GM12874 (cell line): ENCODE results near the gene SETD5.

Experiments used
- CTCF ChIP-seq: IDR thresholded peaks from 2 replicates; pipeline ENCODE4 v1.5.1; 2011; ENCODE audit warnings: low read depth, mild to moderate bottlenecking, control low read depth, low read length, moderate library complexity; ENCODE audit not compliant: insufficient read depth

The SETD5 gene

GRCh38 chr3:9362731-9363530, 34.5 kb upstream of the SETD5 start, which contains the start of gene THUMPD3:
TSS of gene THUMPD3 (plus strand) at chr3:9363054. CDS start at chr3:9365069, 2,015 bp downstream.
- TF ChIP-seq CTCF, result no peak

GRCh38 chr3:9369508-9369907, 27.9 kb upstream of the SETD5 start:
- TF ChIP-seq CTCF, result no peak

- TF ChIP-seq CTCF, result no peak
Observed at GRCh38 chr3:9373465-9373864, 23.9 kb upstream of the SETD5 start.

- TF ChIP-seq CTCF, result no peak
Observed at GRCh38 chr3:9377981-9378380, 19.4 kb upstream of the SETD5 start.

- TF ChIP-seq CTCF, result no peak
Observed at GRCh38 chr3:9379327-9379726, 18.1 kb upstream of the SETD5 start.

- TF ChIP-seq CTCF, result no peak
Observed at GRCh38 chr3:9380014-9380413, 17.4 kb upstream of the SETD5 start.

- TF ChIP-seq CTCF, result no peak
Observed at GRCh38 chr3:9384141-9384828, 13.1 kb upstream of the SETD5 start.
